NB4 (cell line): ENCODE results near the gene PYGM.
A peak's percentile ranks its signal among the peaks of the same experiment; 100 is the strongest.

Source experiments
- DNase-seq: peaks from one replicate; pipeline ENCODE4 v3.0.0; 2010; ENCODE audit warnings: low read depth
- H3K4me3 ChIP-seq: one replicate; pipeline ENCODE4 v1.5.1; 2011; ENCODE audit warnings: mild to moderate bottlenecking, low read depth, low read length, moderate library complexity
- CTCF ChIP-seq: IDR thresholded peaks from one replicate; pipeline ENCODE4 v1.5.1; 2012; ENCODE audit warnings: low read depth, low read length
- MAX ChIP-seq: IDR thresholded peaks from 2 replicates; pipeline ENCODE4 v1.6.1; 2011; ENCODE audit warnings: low read depth, low read length
- MYC ChIP-seq: IDR thresholded peaks from 2 replicates; pipeline ENCODE4 v1.6.1; 2011; ENCODE audit warnings: low read depth, low read length
- POLR2A ChIP-seq: IDR thresholded peaks from 2 replicates; pipeline ENCODE4 v1.6.1; 2011; ENCODE audit warnings: mild to moderate bottlenecking; ENCODE audit not compliant: insufficient read length; ENCODE audit errors: extremely low read depth

PYGM gene

DNA sequence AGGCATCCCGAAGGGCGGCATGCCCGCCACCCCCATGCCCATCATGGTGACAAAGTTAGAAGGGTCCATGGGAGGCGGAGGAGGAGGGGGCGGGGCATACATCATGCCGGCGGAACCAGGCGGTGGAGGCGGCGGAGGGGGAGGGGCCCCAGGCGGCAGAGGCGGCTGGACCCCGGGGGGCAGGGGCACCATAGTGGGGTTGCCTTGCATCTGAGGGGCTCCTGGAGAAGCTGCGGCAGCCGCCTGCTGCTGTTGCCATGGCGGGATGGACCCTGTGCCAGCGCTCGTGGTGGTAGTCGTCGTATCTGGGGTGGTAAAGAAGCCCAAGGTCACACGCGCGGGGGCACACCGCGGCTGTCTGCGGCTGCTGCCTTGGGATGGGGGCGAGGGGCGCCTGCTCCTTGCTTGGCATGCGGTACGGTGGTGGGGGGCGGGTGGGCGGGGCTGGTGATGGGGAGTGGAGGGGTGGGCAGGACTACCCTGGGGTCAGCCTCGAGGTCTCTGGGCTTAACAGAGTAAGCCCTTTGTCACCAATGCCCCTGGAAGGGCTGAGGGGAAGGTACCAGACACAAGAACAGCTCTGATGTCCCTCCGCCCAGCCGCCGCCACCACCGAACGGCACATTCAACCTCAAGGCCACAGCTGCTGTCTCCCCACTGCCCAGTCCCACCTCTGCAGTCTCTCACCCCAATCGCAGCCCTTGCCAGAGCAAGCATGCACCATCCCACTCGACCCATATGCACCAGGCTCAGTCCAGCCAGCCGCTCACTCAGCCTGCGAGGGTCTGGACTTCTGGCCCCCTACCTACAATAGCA, 6.3 kb upstream of the PYGM start:
- no peak for DNase-seq
- TF ChIP-seq MYC = no peak
- no peak for TF ChIP-seq CTCF
- no peak for TF ChIP-seq MAX
- no peak for TF ChIP-seq POLR2A
- H3K4me3 ChIP-seq = no peak overlapping the region

DNA sequence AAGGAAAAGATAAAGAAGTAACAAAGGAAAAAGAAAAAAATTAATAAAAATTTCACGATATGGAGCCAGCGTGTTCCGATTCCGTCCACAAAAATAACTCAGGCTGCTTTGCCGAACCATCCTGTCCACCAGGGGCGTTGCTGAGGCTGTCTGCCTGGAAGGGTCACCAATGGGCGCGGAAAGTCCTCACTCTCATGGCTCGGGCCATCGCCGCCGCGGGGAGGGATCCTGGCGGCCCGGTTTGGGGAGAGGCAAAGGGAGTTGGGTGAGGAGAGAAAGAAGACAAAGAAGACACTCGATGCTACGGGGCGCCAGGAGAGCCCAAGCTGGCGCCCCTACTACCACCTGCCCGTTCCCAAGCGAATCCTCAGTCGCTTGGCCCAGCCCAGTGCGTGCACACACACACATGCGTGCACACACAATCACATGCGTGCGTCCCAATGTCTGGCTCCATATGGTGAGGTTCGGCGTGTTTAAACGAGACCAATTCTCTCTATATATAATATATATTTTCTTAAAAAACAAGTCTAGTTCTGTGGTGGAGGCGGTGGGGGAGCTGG, 5.6 kb upstream of the PYGM start:
- TF ChIP-seq MAX = no peak
- TF ChIP-seq CTCF = peak; percentile 21
- H3K4me3 ChIP-seq = no peak overlapping the region
- DNase-seq = no peak

DNA sequence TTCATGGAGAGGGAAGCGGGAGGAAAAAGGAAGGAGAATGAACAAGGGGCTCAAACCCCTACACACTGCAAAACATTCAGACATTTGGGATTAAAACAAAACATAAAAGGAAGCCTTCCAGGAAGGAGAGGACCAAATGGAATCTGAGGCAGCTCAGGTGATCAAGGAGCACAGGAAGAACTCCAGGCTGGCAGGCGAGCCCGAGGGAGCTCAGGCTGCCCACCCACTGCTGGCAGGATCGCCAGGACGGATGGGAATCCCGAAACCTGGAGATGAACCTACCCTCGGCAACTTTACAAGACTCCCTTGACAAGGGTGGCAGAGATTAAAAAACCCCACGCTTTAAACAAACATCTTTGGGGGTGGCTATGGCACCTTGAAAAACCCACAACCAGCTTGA, 5.0 kb upstream of the PYGM start:
- no peak overlapping the region for H3K4me3 ChIP-seq
- DNase-seq = no peak
- TF ChIP-seq CTCF (no peak), MAX (no peak), MYC (no peak), POLR2A (no peak)

- TF ChIP-seq MAX (peak; percentile 18; the same call in 1 of the 2 replicates), MYC (no peak)
- DNase-seq = peak; percentile 73
These were observed 4.4 kb upstream of the PYGM start for GRCh38 chr11:64764040-64764611.

GRCh38 chr11:64763526-64764039, 3.8 kb upstream of the PYGM start:
- H3K4me3 ChIP-seq = no peak overlapping the region
- TF ChIP-seq POLR2A = no peak
- no peak for DNase-seq

More at GRCh38 chr11:64764040-64764611, 4.4 kb upstream of the PYGM start:
- H3K4me3 ChIP-seq = no peak overlapping the region

- H3K4me3 ChIP-seq = no peak overlapping the region
- TF ChIP-seq MAX (no peak), MYC (no peak), POLR2A (no peak), CTCF (no peak)
- peak; percentile 76 for DNase-seq
These were observed 3.1 kb upstream of the PYGM start for GRCh38 chr11:64762674-64763525.
